NOMO-1 treated with DMSO at 0.1 percent for 48 hours (cell line): ENCODE results near the gene TPK1.
"Not testable (repeated sequence)": the region's sequence is repeated elsewhere in the genome, so short reads cannot be mapped to it uniquely, and the experiment has no call there.

Experiments
- DNase-seq: peaks from one replicate; lab custom pipeline; 2025; ENCODE audit not compliant: unreplicated experiment; lab: John Stamatoyannopoulos, UW

TPK1 gene

DNA sequence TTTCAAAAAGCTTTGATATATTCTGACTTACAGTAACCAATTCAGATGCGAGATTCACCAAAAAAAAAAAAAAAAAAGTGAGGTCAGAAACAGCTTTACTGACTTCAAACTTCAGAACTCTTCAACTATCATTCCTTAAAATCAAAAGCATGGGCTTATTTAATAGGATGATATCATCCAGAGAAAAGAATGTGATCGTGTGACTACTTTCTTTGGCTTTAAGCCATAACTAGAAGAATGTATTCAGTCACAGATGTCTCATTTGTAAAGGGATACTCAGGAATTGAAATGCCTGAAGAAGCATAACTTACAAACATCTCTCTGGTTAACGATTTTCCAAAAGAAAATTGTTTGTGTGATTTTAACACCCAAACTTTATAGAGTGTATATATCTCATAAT, 11.5 kb downstream of the TPK1 start:
- no peak for DNase-seq

DNA sequence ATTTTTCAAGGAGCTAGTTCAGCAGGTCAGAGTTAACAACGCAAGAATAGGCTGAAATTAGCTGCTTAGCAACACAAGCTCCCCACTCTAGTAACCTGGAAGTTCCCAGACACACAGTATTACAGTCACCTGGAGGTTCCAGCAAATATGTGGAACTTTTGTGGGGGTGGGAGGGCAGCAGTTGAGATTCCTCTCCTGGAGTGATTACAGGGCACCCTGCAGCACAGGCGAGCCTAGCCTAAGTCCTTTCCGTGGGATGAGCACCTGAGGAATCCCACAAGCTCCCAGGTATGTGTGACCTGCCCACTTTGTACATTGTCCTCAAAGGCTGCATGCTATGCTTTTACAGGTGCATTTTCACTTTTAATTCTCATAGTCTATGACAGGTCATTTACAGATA, 13.6 kb downstream of the TPK1 start:
- DNase-seq: no peak

DNA sequence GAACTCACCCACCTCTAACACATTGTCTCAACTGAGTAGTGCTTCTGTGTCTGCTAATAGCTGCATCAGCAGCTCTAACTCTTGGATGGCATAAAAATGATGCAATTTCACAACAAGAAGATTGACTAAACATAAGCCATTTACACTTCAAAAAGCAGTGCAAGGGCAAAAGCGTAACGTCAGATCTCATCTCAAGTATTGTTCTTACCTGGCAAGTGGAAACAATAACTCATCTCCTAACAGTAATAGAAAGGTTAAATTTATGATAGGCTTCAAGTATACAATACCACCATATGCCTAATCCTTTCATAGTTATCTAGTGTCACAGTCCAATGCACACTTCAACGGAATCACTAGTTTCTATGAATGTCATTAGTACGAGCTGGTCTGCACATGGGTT, 14.8 kb downstream of the TPK1 start:
- no peak for DNase-seq

DNA sequence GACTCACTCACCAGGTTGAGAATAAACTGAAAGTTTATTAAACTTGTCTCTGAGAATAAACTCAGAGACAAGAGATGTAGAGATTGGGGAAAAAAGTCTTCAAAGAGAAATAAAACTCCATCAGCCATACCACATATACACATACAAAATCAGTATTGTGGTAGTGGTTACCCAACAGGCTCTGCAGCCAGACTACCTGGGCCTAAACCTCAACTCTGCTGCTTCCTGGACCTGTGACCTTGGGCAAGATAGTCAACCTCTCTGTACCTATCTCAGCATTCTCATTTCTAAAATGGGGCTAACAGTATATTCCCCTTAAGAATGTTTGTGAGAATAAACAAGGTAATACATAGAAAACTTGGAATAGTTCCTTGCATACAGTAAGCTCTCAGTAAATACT, 15.3 kb downstream of the TPK1 start:
- no peak for DNase-seq

DNA sequence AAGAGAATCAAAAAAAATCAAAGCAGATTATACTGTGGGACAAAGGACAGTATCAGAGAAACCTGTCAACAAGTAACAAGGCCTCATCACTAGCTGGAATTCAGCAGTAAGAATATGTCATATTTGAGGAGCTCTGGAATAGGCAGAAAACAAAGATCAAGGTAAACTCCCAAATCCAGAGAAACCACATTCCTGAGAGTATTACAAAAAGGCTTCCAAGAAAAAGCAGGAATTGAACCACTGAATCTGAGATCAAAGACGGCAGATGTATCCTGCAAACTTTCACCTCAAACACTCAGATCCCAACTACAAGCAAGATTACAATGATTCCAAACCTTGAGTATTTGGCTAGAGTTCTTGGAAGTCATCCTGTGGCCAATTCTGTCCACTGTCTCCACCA, 16.3 kb downstream of the TPK1 start:
- no peak for DNase-seq

DNA sequence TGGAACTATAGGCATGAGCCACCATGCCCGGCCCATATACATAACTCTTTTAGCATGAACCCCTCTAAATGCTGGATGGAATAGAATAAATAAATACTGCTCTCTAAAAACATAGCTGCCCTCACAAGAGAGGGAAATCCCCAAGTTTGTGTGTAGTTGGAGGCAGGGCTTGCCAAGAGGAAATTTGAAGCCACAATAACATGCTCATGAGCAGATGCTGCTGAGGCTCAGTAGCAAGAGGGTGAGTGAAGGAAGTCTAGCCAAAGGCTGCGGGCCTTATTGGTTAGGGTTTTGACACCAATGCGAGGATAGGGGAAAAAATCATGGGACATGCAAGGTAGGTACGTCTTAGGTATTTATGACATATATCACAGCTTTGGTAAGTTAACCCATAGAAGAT, 17.3 kb downstream of the TPK1 start:
- no peak for DNase-seq

DNA sequence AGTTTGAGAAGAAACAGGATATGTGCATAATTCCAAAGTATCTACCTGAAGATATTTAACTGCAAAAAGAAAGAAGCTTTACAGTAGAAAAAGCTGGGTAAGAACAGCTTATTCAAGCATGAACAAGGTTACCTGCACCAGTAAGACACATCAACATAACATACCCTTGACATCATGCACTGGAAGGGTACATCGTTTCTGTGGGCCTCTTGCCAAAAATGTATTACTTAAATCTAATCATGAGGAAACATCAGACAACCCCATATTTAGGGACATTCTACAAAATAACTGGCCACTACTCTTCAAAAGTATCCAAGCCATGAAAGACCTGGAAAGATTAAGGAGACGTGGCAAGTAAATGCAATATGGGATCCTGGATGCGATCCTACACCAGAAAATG, 18.9 kb downstream of the TPK1 start:
- no peak for DNase-seq

DNA sequence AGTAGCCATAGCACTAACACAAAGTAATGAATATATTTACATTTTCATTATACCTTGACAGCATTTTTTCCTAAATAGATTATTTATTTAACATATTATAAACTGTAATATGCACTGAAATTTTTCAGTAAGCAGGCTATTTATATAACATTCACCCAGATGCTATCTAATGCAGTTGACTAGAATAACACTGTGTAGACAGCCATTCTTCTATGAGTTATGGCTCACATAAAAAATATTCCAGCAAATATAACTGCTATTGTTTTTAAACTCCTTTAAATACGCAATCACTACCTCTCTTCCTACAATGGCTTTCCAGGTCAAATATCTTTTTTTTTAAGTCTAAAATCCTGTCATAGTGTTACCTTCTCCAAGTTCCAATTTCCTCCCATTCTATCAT, 21.6 kb downstream of the TPK1 start:
- no peak for DNase-seq

DNA sequence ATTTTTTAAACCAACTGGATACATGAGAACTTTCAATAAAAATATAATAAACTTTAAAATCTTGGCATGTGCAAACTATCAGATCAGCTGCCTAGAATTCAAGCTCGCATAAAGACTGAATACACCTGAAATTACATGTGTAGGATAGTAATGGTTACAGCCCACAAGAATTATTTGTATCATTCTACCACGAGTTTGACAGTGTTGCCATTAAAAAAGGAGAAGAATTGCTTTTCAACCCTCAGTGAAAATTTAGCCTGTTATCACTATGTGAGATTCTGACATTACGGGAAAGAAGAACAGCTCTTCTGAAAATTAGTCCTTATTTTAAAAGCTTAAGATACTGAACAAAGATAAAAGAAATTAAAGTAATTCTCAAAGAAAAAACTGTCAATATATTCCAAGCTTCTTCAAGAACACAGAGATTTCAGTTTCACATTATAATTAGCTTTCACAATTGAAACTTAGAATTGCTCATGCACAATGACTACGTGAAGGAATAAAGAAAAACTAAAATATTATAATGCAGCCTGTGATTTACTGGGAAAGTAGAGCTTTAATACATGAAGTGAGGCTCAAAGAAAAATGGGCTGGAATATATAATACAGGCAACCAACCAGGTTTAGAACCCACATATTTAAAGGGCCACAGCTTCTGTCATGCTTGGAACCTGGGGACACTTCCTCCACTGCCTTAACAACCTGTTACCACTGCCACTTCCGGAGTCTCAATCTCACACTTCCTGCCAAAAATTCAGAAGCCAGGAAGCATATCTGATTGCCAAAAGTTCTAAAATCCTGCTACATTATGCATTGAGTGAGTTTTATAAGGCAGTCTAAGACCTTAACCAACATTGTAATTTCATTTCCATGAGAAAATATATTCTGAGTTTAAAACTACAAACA, 23.2 kb downstream of the TPK1 start:
- peak; percentile 6 for DNase-seq

DNA sequence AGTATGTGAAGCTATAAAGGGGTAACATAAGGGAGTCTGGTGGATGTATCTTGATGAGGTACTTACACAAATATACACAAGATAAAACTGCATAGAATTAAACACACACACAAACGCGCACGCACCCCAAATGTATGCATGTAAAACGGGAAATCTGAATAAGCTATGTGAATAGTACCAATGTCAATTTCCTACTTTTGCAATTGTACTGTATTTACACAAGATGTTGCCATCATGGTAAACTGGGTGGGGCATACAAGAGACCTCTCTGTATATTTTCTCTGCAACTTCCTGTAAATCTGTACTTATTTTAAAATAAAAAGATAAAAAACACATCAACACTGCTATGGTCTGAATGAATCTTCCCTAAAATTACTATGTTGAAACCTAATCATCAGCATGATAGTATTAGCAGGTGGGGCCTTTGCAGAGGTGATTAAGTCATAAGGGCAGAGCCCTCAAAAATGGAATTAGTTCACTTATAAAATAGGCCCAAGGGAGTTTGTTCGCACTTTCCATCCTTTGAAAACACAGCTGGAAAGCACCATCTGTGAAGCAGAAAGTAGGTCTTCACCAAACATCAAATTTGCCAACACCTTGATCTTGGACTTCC, 30.1 kb downstream of the TPK1 start:
- no peak for DNase-seq

DNA sequence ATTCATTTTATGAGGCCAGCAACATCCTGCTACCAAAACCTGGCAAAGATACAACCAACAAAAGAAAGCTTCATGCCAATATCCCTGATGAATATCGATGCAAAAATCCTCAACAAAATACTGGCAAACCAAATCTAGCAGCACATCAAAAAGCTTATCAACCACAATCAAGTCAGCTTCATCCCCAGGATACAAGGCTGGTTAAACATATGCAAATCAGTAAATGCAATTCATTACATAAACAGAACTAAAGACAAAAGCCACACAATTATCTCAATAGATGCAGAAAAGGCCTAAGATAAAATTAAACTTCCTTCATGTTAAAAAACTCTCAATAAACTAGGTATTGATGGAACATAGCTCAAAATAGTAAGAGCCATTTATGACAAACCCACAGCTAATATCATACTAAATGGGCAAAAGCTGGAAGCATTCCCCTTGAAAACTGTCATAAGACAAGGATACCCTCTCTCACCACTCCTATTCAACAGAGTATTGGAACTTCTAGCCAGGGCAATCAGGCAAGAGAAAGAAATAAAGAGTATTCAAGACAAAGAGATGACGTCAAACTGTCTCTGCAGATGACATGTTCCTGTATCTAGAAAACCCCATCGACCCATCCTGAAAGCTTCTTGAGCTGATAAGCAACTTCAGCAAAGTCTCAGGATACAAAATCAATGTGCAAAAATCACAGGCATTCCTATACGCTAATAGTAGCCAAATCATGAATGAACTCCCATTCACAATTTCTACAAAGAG, 35.0 kb downstream of the TPK1 start:
- DNase-seq: not testable (repeated sequence)

DNA sequence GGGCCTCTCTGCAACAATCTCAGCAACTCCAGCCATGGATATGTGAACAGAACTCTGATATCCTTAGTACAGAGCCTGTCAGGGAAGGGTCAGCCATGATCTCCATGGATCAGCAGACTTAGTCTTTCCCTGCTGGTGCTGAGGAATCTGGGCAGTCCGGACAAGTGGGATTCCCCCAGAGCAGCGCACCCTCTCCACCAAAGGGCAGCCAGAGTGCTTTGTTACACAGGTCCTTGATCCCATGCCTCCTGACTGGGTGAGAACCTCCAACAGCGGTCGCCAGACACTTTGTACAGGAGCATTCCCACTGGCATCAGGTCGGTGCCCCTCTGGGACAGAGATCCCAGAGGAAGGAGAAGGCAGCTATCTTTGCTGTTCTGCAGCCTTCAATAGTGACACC, 38.9 kb downstream of the TPK1 start:
- DNase-seq: no peak

DNA sequence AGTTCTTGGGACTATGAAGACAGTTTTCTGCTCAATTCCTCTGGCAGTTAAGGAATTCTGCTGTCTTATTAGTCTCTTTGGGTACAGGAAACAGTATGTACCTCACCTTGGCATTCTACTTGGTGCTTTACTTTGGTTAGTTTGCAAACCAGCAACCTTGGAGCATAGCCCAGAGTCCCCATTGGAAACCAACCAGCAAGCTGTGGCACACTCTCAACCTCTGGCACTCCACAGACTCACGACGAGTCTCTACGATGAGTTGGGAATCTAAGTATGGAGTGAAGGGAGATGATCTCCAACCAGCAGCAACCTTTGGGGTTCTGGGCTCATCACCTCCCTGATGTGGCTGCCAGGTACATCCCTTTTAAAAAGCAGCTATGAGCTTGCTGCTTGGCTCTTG, 43.8 kb downstream of the TPK1 start:
- DNase-seq: no peak

DNA sequence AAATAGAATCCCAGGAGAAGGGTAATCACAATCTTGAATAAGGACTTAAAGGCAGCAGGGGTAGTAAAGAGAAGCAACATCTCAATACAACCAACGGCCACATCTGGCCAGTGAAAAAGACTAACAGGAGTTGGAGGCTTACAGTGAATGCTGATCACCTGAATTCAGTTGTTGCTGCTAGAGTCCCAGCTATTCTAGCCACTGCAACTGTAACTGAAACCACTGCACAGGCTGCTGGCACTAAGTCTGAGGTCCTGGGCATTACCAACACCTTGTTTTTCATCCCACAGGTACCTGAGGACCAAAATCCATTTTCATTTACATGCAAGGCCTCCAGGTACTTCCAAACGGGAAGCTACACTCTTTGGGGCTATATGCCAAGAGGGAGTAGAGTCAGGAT, 44.4 kb downstream of the TPK1 start:
- no peak for DNase-seq

DNA sequence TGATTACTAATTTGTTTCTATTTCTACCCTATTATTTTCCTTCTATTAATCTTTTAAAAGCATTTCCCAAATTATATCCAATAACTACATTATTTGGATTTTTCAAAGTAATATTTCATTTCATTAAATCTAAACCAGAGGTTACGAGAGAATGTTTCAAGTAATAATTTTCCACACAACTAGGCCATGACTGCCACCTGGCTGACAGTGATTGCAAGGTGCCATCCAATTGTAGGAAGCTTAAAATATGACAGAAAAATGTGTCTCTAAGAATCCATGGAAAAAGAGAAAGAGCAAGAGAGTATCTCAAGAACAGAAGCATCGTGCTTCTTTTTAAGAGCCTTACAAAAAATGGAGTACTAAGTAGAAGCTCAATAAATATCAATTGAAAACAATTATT, 48.7 kb downstream of the TPK1 start:
- DNase-seq: no peak

DNA sequence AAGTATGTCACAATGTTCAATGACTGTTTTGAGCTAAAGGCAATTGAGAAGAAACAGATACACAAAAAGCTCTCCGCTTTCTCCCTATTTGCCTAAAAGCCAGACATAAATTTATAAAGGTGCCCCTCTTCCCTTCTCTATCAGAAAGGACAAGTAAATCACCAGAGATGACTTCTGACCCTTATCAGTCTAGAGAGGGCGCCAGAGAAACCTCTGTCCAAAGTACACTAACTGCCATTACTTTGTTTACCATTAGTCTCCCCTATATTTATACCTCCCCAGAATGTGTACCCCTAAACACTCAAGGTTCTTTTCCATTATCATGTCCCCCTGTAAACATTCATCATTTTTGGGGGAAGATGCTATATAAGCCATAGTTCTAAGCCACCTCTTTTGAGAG, 49.3 kb downstream of the TPK1 start:
- DNase-seq: no peak

DNA sequence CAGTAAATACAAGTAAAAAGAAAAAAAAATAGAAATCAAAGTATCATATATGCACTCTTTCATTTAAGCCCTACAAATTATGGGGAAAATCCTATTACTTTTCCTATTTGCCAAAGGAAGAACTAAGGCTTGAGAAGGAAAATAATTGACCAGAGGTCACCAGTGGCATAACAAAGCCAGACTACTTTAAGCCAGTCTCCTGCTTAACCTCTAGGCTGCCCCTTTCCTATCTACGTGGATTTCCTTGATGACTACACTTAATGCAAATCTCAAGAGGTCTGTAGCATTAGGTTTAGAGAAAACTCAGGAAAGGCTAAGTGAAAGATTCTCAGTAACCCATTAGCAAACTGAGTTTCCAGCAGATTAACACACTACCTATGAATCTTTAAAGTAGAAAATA, 49.8 kb downstream of the TPK1 start:
- no peak for DNase-seq

DNA sequence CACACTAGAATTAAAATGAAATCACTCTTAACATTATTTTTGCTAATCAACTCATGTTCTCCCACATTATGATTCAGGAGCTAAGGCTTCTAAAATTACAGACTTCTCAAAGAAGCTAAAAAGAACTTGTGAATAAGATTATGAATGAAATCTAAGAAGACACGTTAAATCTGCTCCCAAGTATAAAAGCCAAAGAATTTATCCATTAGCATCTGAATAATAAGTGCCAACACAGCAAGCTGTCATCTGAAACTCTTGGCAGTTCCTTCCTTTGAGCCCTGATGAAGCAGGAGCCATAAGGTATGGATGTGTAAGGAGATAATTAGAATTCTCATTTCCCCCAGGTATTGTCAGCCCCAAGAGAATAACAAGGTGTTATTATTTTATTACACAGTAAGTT, 50.3 kb downstream of the TPK1 start:
- DNase-seq: no peak

DNA sequence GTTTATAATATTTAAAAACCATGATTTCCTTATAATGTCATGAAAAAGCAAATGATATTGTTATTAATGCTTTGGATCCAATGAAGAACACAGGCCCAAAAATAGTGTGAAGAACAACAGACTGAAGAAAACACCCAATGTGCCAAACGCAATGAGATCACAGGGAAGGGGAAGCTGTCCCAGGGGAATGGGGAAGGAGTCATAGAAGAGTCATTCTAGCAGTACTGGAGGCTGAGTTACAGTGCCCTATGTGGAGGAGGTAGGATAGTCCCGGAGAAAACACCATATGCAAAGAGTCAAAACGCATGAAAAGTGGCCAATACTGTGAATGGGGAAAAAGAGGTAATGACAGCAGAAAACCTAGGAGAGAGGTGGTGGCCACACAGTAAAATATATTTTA, 50.9 kb downstream of the TPK1 start:
- DNase-seq: no peak

DNA sequence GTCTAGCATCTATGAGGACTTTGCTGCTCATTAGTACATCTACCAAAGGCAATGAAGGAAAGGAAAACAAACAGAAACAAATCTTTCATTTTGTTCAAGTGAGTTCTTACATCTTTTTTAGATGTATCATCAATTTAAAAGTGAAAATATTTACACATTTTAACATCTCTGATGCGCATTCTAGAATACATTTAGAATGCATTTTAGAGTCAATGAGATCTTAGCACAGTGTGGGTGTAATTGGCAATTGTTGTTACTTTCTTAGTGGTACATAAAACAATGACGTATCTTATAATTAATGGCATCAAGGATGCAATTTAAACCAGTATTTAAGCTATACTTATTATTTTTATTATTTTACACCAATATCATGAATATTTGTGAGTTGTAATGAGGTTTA, 51.4 kb downstream of the TPK1 start:
- DNase-seq: no peak

DNA sequence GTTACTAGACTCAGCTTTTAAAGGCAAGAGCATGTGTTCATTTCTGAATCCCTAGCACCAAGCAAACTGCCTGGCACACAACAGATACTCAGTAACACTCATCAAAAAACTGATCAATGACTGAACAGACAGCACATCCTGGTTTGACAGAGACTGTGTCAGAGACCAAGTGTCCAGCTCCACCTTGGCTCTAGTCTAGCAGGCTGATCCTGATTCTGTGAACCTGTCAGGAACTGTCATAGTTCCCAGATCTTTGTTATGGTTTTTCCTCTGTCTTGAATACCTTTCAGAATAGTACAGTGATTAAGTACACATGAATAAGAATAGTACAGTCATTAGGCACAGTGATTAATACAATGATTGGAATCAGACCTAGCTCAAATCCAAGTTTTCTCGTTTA, 53.0 kb downstream of the TPK1 start:
- no peak for DNase-seq

DNA sequence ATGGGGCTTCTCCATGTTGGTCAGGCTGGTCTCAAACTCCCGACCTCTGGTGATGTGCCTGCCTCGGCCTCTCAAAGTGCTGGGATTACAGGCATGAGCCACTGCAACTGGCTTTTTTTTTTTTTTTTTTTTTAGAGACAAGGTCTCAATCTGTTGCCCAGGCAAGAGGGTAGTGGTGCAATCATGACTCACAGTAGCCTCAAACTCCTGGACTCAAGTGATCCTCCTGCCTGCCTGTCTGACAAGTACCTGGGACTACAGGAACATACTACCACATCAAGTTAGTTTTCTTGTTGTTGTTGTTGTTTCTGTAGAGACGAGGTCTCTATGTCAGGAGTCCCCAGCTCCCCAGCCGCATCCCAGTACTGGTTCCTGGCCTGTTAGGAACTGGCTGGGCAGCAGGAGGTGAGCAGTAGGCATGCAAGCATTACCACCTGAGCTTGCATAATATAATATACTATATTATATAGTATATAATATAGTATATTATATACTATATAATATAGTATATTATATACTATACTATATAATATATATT, 55.7 kb downstream of the TPK1 start:
- no peak for DNase-seq
